ENCODE results near the gene CRYZ. TPM values are rescaled to one million over a fixed set of nuclear protein-coding genes. Genes with fewer than 3 reads are reported as not detected.

CRYZ gene
- total RNA-seq, 4 donors from 2014 or later, result 12.1 to 25.7 (median 21.3) TPM

GRCh38 chr1:74684301-74684700 lies 48.5 kb downstream of the CRYZ start:
- no peak overlapping the region for H3K4me3 ChIP-seq (ENCODE audit: low read depth, poor library complexity, severe bottlenecking)

DNA sequence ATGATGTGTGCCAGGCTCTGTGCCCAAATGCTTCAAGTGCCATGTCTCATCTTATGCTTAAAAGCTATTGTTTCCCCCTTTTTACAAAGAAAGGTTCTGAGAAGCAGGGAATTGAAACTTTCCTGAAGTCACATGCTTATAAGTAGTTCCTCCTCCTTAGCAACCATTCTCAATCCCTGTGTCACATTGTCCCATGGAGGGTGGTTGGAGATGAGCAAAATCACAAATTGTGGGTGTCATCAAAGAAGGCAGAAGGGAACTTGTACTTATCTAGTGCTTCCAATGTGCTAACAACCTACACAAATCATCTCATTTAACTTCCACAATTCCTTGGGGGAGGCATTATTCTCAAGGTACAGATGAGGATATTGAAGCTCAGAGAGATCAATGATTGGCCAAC lies 49.2 kb downstream of the CRYZ start:
- TF ChIP-seq, protein P1, sequence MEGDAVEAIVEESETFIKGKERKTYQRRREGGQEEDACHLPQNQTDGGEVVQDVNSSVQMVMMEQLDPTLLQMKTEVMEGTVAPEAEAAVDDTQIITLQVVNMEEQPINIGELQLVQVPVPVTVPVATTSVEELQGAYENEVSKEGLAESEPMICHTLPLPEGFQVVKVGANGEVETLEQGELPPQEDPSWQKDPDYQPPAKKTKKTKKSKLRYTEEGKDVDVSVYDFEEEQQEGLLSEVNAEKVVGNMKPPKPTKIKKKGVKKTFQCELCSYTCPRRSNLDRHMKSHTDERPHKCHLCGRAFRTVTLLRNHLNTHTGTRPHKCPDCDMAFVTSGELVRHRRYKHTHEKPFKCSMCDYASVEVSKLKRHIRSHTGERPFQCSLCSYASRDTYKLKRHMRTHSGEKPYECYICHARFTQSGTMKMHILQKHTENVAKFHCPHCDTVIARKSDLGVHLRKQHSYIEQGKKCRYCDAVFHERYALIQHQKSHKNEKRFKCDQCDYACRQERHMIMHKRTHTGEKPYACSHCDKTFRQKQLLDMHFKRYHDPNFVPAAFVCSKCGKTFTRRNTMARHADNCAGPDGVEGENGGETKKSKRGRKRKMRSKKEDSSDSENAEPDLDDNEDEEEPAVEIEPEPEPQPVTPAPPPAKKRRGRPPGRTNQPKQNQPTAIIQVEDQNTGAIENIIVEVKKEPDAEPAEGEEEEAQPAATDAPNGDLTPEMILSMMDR (IDR thresholded peaks at IDR 0.05), result no peak
- TF ChIP-seq POLR2A (IDR thresholded peaks at IDR 0.05), result no peak
- DNase-seq (ENCODE audit: low spot score in 2 of 2), result no peak
- H3K4me3 ChIP-seq (ENCODE audit: low read depth, poor library complexity, severe bottlenecking), result no peak overlapping the region
- intact Hi-C loops (cut with DNase I; ENCODE audit: low total_unique reads), result no loop called here

More at GRCh38 chr1:74684301-74684700, 48.5 kb downstream of the CRYZ start:
- WGBS, 2 donors, result 84 to 94% methylated on average over 2 of the region's 2 CpGs
- intact Hi-C loops (cut with DNase I; ENCODE audit: low total_unique reads), result no loop called here
- TF ChIP-seq POLR2A (IDR thresholded peaks at IDR 0.05), result no peak
- TF ChIP-seq, protein P1 (IDR thresholded peaks at IDR 0.05), result no peak
- DNase-seq (ENCODE audit: low spot score in 2 of 2), result no peak

DNA sequence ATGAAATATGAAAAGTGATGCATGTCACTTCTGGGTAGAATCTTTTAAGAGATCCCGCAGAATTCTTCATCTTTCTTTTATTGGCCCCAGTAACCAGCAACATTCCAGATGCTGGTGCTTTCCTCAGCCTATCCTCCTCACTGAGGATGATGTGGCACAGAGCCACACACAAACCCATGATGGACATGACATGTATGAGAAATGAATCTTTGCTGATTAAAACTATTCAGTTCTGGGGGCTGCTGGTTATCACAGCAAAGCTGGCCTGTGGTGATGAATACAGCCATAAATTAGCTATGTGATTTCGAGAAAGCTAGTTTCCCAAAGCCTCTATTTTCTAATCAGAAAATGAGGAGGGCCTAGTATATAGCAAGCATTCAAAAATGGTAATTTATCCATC lies 51.0 kb downstream of the CRYZ start:
- intact Hi-C loops (cut with DNase I; ENCODE audit: low total_unique reads), result no loop called here
- TF ChIP-seq, protein P1 (IDR thresholded peaks at IDR 0.05), result no peak
- TF ChIP-seq POLR2A (IDR thresholded peaks at IDR 0.05), result no peak
- WGBS, 2 donors, result 44 to 95% methylated on average over 2 of the region's 2 CpGs
- DNase-seq (ENCODE audit: low spot score in 2 of 2), result no peak
- H3K4me3 ChIP-seq (ENCODE audit: low read depth, poor library complexity, severe bottlenecking), result no peak overlapping the region

DNA sequence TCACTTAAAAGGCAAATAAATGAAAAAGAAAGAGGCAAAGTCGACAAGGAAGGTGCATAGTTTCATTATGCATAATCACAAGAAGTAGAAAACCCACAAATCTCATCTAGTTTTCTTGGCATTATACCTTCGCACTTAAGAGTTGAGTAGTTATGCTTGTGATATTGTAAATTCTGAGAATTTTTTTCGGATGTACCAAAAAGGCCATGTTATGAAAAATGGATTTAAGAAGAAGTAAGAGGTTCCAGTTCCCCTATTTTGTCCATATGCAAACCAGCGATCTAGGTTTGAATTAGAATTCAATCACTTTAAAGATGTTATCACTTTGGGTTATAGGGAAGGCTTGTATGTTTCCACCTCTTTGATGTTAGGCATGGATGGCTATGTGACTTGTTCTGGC lies 51.4 kb downstream of the CRYZ start:
- DNase-seq (ENCODE audit: low spot score in 2 of 2), result no peak
- H3K4me3 ChIP-seq (ENCODE audit: low read depth, poor library complexity, severe bottlenecking), result no peak overlapping the region
- WGBS, 2 donors, result 76 to 80% methylated on average over 4 of the region's 4 CpGs
- intact Hi-C loops (cut with DNase I; ENCODE audit: low total_unique reads), result no loop called here
- TF ChIP-seq, protein P1 (IDR thresholded peaks at IDR 0.05), result no peak
- no peak for TF ChIP-seq POLR2A (IDR thresholded peaks at IDR 0.05)

DNA sequence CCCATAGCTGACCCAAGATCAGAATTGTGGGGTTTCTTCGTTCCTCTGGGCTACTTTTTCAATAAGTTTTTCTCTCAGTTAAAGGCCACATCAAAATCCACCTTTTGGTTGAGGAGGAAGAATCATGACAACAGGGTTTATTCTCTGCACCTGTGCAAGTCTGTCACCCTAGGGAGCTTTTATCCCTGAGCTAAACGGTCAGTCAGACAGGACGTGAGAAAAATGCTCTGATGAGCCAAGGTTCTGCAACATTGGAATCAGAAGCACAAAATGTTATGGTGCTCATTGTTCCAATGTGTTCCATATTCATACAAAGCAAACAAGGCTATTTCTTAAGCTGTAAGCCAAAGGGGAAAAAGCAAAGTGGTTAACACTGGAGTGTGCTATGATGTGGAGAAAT lies 51.8 kb downstream of the CRYZ start:
- TF ChIP-seq POLR2A (IDR thresholded peaks at IDR 0.05), result no peak
- TF ChIP-seq, protein P1 (IDR thresholded peaks at IDR 0.05), result no peak
- intact Hi-C loops (cut with DNase I; ENCODE audit: low total_unique reads), result no loop called here
- DNase-seq (ENCODE audit: low spot score in 2 of 2), result no peak
- WGBS, 2 donors, result 39 to 47% methylated on average over 3 of the region's 3 CpGs
- H3K4me3 ChIP-seq (ENCODE audit: low read depth, poor library complexity, severe bottlenecking), result no peak overlapping the region

DNA sequence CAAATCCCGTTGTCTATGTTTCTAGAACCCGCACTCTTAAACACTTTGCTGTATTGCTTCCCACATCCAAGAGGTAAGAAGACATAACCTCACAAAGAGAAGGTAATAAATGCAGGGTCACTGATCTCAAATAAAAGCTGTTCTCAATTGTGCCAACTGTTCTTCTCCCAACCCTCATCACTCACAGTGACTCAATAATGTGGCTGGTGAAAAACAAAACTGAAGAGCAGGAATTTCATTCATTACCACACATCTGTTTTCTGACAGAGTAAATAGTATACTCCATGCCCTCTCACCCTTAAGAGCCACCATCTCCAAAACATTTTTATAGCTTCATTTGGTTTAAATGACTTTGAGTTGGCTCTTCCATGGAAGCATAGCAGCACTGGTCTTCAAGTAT lies 53.0 kb downstream of the CRYZ start:
- 84 to 96% methylated on average over 2 of the region's 2 CpGs for WGBS, 2 donors
- no peak for DNase-seq (ENCODE audit: low spot score in 2 of 2)
- no peak for TF ChIP-seq POLR2A (IDR thresholded peaks at IDR 0.05)
- TF ChIP-seq, protein P1 (IDR thresholded peaks at IDR 0.05), result no peak
- no peak overlapping the region for H3K4me3 ChIP-seq (ENCODE audit: low read depth, poor library complexity, severe bottlenecking)
- intact Hi-C loops (cut with DNase I; ENCODE audit: low total_unique reads), result no loop called here

All from lower leg skin (tissue), 4 donors.